Amniotic epithelial cell (primary cell): Measurements from ENCODE around the gene SLC19A1.

Experiments used
- DNase-seq: peaks from one replicate; pipeline ENCODE4 v3.0.0-alpha.2; 2010; ENCODE audit warnings: low read depth

SLC19A1 gene

DNA sequence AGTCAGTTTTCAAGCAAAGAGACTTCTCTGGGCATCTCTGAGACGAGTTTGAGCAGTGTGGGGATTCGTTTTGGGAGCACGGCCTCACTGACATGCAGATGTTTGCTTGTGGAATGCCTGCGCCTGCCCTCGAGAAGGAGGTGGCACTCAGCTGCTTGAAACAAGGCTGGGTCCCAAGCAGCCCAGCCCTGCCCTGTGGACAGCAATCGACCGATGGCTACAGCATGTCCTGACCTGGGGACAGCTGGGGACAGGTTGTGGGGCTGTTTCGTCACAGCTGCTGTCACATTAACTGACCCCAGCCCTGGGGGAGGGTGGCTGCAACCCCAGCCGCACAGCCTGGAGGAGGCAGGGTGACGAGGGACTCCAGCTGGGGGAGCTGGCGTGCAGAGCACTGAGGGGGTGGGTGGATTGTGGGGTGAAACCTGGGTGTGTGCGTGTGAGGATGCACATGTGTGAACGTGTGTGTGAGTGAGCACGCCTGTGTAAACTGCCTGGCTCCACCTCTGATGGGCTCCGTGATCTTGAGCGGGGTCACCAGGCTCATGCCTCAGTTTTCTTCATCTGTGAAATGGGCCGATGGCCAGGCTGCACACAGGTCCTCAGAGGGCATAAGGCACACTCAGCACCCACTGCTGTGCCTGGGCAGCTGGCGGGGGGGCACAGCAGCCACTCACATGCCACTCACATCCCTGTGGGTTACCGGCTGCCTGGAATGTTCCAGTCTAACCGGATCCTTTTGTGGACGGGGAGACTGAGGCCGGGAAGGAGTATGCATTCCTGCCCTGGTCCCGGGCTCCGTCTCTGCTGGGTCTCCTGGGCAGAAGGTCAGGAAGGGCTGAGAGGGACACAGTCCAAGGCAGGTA, 87.9 kb downstream of the SLC19A1 start:
- no peak for DNase-seq

GRCh38 chr21:45453308-45453950, 88.8 kb downstream of the SLC19A1 start:
- DNase-seq: no peak

- no peak for DNase-seq
Observed at GRCh38 chr21:45452696-45453307, 89.4 kb downstream of the SLC19A1 start.

DNA sequence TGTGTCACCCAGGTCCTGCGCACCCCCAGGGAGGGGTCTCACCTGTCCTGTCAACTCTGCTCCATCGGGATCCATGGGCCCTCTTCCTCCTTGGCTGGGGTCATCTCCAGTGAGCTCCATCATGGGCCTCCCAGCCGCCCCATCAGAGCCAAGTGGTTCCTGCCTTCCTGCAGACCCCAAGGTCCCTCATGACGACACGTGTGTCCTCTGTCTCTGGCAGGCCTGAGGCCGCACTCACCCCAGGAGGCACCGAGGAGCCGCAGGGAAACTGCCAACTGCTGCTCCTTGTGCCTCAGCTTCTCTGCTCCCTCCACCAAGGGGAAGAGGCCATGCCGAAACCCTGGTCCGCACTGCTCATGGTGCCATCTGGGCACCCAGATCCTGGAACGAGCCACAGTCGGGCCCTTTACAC, 90.5 kb downstream of the SLC19A1 start:
- DNase-seq: no peak

GRCh38 chr21:45451091-45451740, 91.0 kb downstream of the SLC19A1 start:
- peak; percentile 63 for DNase-seq

DNA sequence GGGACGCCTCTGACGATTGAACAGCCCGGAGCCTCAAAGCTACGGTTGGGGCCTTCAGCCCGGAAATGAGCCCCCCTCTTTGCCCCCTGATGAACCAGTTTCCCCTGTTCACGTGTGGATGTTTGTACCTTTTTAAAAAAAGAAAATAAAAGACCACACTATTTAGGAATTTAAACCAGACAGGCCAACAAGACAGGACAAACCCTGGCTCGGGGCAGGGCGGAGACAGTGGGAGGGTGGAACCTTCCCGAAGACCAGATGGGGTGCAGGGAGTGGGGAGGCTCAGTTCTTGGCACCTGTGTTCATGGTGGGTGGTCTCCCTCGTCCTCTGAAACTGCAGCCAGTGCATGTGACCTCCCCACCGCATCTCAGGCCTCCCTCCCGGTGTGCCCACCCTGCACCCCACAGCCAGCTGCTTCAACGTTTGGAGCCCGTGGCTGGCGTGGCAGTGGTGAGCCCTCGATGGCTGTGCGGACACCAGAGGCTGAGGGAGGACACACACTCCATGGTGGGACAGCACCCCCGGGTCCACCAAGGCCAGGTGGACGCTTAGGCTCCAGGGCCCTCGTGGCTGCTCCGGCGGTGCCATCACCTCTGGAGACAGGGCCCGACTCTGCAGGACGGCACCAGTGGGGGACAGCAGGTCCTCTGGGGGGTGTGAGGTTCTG, 91.7 kb downstream of the SLC19A1 start:
- DNase-seq: no peak

DNA sequence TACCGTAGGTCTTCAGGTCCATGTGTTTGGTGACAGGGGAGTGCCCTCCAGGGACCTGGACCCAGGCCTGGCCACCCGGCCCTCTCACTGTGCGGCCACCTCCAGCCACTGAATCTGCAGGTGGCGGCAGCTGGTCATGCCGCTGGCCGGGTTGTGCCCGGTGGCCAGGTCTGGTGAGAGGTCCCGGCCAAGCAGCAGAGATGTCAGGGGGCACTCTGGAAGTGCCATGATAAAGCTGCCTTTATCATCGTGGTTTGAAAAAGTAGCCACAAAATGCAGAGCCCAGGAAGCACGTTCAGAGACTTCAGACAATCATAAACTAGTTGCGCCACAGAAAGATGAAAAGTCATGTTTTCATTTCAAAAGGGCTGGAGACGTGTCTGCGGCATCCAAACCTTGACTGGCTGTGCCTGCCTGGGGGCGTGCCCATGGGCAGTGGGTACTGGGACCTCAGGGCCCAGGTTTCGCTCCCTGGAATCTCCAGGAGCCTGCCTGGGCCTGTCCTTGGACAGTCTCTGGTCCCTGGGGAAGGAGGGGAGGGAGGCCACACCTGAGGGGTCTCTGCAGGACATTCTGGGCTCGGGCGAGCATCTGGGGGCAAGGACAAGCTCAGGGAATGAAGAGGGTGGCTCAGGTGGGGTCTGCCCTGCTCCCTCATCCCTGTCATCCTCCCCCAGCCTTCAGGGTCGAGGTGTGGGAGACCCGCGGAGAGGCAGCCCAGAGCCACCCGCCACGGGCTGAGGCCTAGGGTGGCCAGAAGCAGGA, 92.4 kb downstream of the SLC19A1 start:
- DNase-seq: peak; percentile 61

GRCh38 chr21:45448810-45449657, 93.2 kb downstream of the SLC19A1 start:
- peak; percentile 22 for DNase-seq

- DNase-seq: no peak
Observed at GRCh38 chr21:45448283-45448809, 93.9 kb downstream of the SLC19A1 start.
